ENCODE data around the gene KLHL36. TPM values are rescaled to one million over a fixed set of nuclear protein-coding genes. Genes with fewer than 3 reads are reported as not detected.

The KLHL36 gene
- total and polyA plus RNA-seq, 4 donors = 11.5 to 53.6 (median 16.9) TPM

- 18% methylated on average over 12 of the region's 12 CpGs for WGBS
- Histone ChIP-seq H3K9ac (ENCODE audit: low read depth in 1 of 2, low read length in 2 of 2) (peak overlapping the region in 1 of 2 donors; percentile 71), H3K4me1 (ENCODE audit: control insufficient read depth in 4 of 4, insufficient read depth in 4 of 4, low read length in 3 of 4) (peaks cover 4 to 7% (median 6%) of the 10 kb centered on the region in 4 donors)
These were observed 48.6 kb upstream of the KLHL36 start for GRCh38 chr16:84599521-84600202.

More at GRCh38 chr16:84599521-84600202, 48.6 kb upstream of the KLHL36 start:
- TF ChIP-seq RXRA (IDR thresholded peaks at IDR 0.05) (peak in 1 of 2 donors; percentile 19), RAD21 (IDR thresholded peaks at IDR 0.05) (no peak), SP1 (IDR thresholded peaks at IDR 0.05) (peak; percentile 45), JUND (IDR thresholded peaks at IDR 0.05) (no peak), REST (IDR thresholded peaks at IDR 0.05) (no peak), EGR1 (IDR thresholded peaks at IDR 0.05; ENCODE audit: low read depth in 2 of 2) (no peak), HNF4G (IDR thresholded peaks at IDR 0.05) (no peak), YY1 (IDR thresholded peaks at IDR 0.05) (peak; percentile 22), MAX (IDR thresholded peaks at IDR 0.05) (peak; percentile 36), GABPA (IDR thresholded peaks at IDR 0.05 in 1 of 2, conservative IDR thresholded peaks at IDR 0.05 in 1 of 2) (no peak), CTCF (IDR thresholded peaks at IDR 0.05; ENCODE audit: low read depth, low read length, missing input control) (no peak), ATF3 (IDR thresholded peaks at IDR 0.05) (no peak), TAF1 (conservative IDR thresholded peaks at IDR 0.05) (no peak), ZBTB33 (IDR thresholded peaks at IDR 0.05) (no peak), NR2F2 (IDR thresholded peaks at IDR 0.05) (no peak), HNF4A (conservative IDR thresholded peaks at IDR 0.05) (peak; percentile 2 to 37), FOXA1 (IDR thresholded peaks at IDR 0.05) (no peak), FOXA2 (IDR thresholded peaks at IDR 0.05) (no peak)
- no peaks in the 10 kb centered on the region for H3K27me3 ChIP-seq (ENCODE audit: control insufficient read depth in 4 of 4, insufficient read depth in 4 of 4, low read length in 3 of 4)
- no peak overlapping the region for H3K4me3 ChIP-seq (ENCODE audit: low read depth in 1 of 3, low read length in 3 of 3)
- DNase-seq (ENCODE audit: low spot score) = no peak
- H3K27ac ChIP-seq (ENCODE audit: low read depth in 1 of 2, low read length in 2 of 2) = peak overlapping the region; percentile 73 to 89
- no peaks in the 10 kb centered on the region for H3K36me3 ChIP-seq (ENCODE audit: control insufficient read depth in 4 of 4, insufficient read depth in 3 of 4, low read depth in 1 of 4, low read length in 3 of 4)
- H3K9me3 ChIP-seq (ENCODE audit: control insufficient read depth in 4 of 4, low read length in 3 of 4) = no peaks in the 10 kb centered on the region

Data from liver (tissue), 9 donors.